GF-D8 (cell line): ENCODE data around the gene MAP3K3.

Experiments used
- DNase-seq: peaks from one replicate; lab custom pipeline; 2025; lab: John Stamatoyannopoulos, UW

Gene MAP3K3

DNA sequence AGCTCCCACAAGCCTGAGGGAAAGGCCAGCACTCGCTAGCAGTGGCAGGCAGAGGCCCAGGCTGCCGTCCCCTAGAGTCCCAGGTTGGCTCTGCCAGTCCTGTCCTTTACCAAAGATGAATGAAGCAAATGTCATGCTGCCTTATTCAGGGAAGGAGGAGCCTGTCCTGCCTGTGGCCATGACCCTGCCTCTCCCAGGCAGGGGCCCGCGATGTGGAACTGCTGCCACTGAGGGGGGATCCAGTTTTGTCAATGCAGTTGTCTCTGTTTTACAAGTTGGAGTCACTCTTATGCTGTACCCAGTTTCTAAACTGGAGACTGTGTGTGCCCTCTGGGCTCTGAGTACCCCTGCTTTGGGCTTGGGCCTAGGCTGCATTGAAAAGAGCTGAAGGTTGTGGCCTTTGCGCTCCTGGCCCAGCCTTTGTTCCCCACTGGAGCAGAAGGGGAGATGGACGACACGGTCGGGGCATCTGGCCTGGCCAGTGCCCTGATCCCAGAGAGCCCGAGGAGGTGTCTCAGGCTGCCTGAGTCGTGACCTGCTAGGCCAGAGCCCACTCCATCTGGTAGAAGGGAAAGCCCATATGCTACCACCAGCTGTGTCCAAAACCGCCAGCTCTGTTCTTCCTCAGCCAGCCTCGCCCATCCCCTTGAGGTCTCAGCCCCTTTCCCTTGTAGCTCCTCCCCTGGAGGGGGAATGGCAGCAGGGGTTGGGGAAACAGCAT lies 72.2 kb downstream of the MAP3K3 start:
- no peak for DNase-seq

GRCh38 chr17:63694950-63695773 lies 72.9 kb downstream of the MAP3K3 start:
- no peak for DNase-seq

GRCh38 chr17:63695889-63696288 lies 73.7 kb downstream of the MAP3K3 start:
- DNase-seq = no peak

GRCh38 chr17:63696381-63696961 lies 74.3 kb downstream of the MAP3K3 start:
- DNase-seq = peak; percentile 18

DNA sequence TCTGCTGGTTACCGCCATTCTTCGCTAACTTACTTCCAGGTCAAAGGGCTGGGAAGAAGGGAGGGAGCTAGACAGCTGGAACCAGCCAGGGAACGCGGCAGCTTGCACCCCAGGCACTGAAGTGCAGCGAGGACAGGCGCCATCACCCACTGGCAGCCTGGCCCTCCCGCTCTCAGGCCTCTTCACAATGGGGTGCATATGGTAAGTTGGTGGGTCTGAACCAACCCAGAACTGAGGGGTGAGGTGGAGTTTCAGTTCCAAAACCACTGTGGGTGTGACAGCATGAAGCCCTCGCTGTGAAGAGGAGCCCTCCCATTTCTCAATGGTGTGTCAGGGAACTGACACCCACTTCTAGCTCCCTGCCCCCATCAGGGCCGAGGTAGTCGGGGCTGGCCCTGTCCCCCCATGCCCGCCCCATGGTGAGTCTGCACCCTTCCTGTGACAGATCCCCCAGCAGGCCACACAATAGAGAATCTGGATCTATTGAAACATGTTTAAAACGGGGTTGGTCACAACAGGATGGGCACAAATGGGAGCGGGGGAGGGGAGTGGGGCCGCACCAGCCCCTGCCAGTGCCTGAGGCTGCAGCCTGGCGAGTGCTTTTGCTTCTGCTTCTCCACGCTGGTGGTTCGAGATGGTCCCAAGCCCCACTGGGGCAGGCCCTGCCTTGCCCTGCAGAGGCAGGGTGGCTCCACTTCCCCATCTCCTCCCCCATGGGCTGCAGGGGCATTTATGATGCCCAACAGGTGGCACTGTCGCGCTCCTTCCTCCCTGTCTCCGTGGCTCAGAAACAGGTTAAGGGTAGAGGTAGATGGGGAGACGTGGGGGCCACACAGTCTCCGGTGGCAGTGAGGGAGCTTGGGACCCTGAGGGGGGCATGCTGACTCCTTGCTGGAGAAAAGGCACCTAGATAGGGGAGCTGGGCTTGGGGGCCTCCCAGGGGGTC lies 75.4 kb downstream of the MAP3K3 start:
- peak; percentile 38 for DNase-seq

DNA sequence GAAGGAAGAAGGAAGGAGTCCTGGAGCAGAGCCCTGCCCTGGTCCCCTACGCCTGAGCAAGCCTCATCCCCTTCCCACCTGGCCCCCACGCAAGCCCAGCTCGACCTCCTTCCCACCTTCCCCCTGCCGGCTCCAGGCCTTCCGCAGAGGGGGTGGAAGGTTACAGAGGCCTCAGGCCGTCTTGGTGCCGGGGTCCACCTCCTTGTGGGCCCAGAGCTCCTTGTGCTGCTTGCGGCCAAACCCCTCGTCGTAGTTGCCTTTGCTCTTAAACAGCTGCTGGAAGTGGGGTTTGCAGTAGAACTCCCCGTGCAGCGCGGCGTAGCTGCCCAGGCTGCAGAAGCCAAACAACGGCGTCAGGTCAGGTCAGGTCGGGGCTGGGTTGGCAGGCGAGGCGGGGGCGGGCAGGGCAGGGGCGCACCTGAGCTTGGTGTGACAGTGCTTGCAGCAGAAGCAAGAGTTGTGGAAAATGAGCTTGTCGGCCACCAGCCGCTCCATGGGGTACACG lies 76.2 kb downstream of the MAP3K3 start:
- DNase-seq = no peak

DNA sequence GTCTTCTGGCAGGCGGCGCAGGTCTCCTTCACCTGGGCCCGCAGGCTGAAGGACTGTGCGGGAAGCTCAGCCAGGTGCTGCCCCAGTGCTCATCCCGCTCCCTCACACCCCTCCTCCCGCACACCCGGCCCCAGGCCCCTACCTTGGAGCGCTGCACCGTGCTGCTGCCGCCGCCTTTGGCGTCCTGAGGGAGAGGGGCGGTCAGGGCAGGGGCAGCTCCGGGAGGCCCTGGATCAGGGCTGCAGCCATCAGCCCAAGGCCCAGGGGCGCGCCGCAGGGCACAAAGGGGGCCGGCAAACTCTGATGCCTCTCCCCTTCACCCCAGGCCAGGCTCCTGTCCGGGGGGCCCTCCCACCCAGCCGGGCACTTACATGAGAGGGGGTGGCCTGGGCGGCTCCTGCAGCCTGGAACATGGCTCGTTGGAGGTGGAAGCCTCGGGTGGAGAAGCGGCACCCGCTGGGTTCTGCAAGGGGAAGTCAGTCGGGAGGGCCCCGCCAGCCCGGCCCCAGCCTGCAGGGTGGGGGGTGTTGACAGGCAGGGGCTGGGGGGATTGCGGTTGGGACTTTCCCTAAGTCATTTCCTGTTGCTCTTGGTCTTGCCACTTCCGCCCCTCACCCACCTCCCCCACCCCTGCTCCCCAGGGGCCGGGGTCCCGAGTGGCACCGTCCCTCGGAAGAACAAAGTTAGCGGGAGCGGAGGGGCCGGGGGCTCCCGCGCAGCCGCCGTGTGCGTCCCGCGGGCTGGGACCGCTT lies 76.8 kb downstream of the MAP3K3 start:
- peak; percentile 82 for DNase-seq

- no peak for DNase-seq
These were observed 77.7 kb downstream of the MAP3K3 start, which contains the start of gene LIMD2 for GRCh38 chr17:63699638-63700527. TSS of gene LIMD2 (minus strand) at chr17:63700125. CDS start at chr17:63699298, 827 bp downstream.

- peak; percentile 10 for DNase-seq
These were observed 78.6 kb downstream of the MAP3K3 start for GRCh38 chr17:63700528-63701455.

DNA sequence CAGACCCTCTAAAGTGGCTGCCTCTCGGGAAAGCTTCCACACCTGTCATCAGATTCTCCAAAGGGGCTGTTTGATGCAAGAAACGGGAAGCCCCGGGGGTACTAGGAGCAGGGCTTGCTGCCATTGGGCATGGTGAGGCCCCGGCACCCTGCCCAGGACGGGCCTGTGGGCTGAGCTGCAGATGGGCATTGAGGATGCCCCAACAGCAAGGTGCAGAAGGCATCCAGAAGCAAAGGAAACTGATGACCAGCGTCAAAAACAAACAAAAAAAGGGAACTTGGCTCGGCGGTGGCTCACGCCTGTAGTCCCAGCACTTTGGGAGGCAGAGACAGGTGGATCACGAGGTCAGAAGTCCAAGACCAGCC lies 79.2 kb downstream of the MAP3K3 start:
- DNase-seq = no peak

DNA sequence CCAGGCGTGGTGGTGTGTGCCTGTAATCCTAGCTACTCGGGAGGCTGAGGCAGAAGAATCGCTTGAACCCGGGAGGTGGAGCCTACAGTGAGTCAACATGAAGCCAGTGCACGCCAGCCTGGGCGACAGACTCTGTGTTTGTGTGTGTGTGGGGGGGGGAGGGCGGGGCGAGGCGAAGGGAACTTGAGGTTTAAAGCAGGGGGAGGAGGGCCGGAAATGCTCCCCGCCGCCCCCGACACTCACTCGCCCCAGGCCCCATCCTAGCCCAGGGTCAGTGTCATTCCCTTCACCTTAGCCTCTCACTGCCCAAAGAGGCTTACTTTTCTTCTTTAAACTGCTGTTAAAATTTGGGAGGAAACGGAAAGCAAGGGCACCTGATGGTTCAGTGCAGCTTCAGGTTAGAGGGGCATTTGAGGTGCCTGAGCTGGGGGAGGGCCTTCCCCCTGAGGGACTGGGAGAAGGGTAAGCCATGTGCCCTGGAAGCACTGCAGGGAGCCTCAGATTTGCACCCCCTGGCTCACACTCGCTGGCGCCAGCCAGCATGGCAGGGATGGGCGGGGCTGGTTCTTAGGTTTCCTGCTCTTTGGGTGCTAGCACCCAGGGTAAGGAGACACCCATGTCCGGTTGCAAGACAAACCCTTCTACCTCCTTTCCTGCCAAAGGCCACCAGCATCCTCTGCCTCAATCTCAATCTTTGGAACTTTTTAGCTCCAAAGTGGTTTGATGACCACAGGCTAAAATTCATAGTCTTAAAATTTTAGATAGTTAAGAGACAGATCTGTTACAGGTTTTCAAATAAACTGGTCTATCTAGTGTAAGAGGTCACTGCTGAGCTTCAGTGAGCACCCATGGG lies 79.9 kb downstream of the MAP3K3 start:
- DNase-seq = peak; percentile 74

- no peak for DNase-seq
These were observed 80.5 kb downstream of the MAP3K3 start for GRCh38 chr17:63702721-63703015.

DNA sequence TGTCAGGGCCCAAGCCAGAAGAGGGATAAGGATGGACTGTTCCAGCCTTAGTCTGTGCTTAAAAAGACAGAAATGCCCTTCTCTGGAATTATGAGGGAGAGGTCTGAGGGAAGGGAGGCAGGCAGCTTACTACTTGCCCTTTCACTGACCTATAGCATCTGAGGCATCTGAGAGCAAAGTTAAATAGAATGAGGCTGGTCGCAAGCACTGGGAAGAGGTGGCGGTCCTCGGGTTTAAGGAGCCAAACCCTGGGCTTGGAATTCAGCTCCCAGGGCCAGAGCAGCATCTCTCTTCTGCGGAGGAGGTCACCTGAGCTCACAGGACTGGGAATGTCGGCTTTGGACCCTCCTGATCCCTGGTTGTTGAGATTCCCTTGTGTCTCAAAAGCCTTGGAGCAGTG lies 80.8 kb downstream of the MAP3K3 start:
- DNase-seq = no peak

DNA sequence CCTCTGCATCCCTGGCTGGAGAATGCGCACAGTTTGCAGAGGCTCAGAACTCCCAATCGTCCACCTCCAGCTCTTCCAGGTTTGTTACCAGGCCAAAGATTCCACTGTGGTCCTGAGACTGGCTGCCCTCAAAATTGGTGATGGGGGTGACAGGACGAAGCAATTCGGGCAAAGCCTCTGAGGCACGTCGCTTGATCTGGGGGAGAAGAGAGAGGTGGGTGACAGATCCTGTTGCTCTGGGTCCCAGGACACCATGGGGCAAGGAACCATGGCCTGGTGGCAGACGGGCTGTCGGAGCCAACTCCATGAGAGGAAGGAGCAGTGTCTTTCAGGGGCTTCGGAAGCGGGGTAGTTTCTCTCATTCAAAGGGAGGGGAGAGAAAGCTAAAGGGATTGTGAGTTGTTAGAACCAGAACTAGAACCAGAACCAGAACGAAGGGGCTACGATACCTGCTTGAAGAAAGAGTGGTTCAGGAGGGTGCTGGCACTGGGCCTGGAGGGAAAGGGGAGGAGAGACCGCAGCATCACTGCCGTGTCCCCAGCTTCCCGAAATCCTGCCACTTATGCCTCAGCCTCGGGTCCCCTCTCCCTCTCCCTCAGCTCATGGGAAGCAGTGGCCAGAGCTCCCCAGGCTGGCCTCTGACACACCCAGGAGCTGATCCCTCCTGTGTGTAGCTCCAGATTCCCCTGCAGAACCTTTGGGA lies 81.5 kb downstream of the MAP3K3 start:
- DNase-seq = no peak

GRCh38 chr17:63704259-63704576 lies 82.0 kb downstream of the MAP3K3 start:
- DNase-seq = no peak

DNA sequence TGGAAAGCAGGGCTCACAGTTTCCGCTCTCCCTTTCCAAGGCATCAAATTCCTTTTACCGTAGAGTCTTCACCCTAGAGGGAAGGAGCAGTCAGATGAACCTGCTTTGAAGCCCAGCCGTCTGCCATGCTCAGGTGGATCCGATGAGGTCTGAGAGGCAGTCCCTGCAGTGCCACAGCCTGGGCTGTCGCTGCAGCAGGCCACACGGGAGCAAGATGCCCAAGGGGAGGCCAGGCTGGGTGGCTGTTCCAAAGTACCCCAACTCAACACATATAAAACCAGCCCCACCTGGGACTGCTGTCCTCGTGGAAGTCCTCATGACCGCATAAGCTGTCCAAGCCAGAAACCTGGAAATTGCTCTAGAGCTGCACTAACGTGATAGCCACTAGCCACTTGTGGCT lies 82.6 kb downstream of the MAP3K3 start:
- DNase-seq = no peak

- no peak for DNase-seq
These were observed 83.4 kb downstream of the MAP3K3 start for GRCh38 chr17:63705657-63706056.
